SKM-1 treated with dmso at 0.1 percent for 144 hours (cell line): ENCODE results near the gene GAGE10.
"Not testable (repeated sequence)": the region's sequence is repeated elsewhere in the genome, so short reads cannot be mapped to it uniquely, and the experiment has no call there.

Experiments
- DNase-seq: peaks from one replicate; lab custom pipeline; 2025; ENCODE audit not compliant: unreplicated experiment; lab: John Stamatoyannopoulos, UW

GAGE10 gene

DNA sequence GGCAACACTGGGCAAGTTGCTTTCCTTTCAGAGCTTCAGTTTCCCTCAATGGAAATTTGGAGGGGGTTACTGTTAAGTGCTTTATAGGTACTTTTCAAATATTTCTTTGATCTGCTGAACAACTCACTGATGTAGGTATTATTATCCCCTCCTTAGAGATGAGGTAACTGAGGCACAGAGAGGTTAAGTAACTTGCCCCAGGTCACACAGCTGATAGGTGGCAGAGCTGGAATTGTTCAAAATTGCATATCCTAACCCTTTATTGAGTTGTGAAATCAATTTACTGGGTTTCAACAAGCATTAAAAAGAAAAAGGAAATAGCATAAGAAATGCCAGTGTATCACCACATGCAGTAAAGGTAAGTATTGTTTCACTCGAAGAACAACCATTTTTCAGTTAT is 27.2 kb upstream of the GAGE10 start:
- DNase-seq = no peak

DNA sequence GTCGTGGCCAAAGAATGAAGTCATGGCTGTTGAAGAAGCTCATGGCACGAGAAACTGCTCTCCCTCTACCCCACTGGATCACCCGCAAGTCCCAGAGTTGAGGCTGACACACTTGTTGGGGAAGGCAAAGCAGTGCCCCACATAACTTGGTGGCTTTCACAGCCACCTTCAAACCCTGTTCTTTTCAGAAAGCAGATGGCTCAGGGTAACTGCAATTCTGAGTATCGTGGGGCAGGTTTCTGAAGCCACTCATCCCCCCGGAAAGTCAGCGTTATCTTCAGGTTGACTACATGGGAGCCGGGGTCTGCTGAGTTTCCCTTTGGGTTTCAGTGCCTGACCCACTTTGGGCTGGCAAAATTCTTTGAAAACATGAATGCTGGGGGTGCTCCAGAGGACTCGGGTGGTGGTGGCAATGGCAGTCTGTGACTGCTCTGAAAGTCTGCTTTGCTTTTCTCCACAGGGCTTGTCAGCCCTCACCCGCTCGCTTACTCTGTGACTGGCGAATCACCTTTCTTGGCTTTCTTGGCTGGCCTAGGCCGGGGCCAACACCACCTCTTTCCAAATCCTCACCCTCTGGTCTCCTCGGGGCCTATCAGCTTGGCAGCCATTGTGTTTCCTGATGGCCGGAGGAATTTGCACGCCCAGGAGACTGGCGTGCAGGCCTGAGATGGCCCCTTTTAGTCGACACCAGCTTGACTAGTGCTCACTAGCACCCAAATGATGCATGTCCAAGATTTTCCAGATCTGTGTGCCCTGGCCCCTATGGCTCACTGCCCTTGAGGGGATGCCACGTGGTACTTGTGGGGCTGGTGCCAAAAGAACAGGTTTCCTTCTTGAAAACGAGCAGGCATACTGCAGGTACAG is 26.5 kb upstream of the GAGE10 start:
- no peak for DNase-seq

DNA sequence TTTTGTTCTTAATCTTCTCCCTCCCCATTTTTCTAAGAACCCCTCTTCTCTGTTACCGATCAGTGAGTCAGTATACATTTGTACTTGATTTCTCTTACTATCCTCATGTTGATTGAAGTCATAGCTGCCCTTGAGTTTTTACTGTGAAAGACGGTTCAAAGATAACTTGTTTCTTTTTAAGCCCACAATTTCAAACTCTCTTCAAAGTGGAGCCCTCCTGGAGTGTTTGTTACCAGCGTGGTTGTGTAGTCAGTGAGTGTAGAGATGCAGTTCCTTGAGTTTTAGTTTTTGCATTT is 26.0 kb upstream of the GAGE10 start:
- no peak for DNase-seq

DNA sequence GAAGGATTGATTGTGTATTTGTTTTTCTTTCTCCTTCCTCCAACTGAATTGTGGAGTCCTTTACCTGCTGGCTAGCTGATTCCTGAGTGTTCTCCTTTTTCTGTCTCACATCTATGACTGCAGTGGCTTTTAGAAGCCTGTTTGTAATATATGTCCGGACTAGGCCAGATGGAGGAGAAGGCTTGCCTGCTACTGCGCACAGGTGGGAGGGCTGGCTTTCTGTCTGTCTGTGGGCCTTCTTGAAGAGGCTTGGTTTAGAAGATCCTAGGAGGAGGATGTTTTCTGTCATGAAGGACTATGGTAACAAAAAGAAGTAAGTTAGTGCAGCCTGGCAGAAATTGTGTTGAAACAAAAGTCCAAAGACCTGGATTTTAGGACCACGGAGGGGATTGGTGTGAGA is 25.4 kb upstream of the GAGE10 start:
- no peak for DNase-seq

DNA sequence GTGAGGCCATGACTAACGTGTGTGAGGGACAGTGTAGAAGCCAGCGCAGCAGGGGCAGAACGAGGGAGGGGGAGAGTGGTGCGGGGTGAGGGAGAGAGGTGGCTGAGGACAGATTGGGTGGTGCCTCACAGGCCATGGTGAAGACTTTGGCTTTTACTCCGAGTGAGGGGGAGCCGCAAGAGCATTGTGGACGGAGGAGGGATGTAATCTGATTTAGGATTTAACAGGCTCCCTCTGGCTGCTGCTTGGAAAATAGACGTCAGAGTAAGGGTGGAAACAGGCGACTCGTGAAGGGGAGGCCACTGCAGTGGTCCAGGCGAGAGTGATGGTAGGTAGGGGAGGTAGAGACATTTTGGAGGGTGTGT is 20.8 kb upstream of the GAGE10 start:
- no peak for DNase-seq

DNA sequence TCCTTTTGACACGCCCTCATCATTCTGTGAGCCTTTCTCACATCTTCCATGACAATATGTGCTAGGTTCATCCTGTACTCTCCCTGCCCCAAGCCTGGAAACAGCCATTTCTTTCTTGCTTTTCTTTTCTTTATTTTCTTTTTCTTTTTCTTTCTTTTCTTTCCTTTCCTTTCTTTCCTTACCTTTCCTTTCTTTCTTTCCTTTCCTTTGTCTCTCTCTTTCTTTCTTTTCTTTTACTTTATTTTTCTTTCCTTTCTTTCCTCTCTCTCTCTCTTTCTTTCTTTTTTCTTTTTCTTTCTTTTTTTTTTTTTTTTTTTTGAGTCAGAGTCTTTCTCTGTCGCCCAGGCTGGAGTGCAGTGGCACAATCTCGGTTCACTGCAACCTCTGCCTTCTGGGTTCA is 19.2 kb upstream of the GAGE10 start:
- no peak for DNase-seq

DNA sequence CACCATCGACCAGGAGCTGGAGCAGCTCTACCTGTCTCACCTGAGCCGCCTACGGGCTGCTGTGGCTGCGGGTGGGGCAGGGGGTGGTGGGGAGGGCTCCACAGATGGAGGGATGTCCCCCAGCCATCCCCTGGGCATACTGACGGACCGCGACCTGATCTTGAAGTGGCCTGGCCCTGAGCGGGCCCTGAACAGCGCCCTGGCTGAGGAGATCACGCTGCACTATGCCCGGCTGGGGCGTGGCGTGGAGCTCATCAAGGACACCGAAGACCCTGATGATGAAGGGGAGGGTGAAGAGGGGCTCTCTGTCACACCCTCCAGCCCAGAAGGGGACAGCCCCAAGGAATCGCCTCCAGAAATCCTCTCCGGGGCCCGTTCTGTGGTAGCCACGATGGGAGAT is 17.3 kb upstream of the GAGE10 start:
- no peak for DNase-seq

DNA sequence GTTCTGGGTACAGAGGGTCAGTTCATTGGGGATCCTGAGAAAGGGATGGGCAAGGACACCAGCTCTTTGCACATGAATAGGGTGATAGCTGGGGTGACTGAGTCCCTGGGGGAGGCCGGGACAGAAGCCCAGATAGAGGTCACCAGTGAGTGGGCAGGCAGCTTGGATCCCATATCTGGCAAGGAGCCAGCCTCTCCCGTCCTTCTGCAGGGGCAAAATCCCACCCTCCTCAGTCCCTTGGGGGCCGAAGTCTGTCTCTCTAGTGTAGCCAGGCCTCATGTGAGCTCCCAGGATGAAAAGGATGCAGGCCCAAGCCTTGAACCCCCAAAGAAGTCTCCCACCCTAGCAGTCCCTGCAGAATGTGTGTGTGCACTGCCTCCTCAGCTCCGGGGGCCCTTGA is 16.9 kb upstream of the GAGE10 start:
- no peak for DNase-seq

DNA sequence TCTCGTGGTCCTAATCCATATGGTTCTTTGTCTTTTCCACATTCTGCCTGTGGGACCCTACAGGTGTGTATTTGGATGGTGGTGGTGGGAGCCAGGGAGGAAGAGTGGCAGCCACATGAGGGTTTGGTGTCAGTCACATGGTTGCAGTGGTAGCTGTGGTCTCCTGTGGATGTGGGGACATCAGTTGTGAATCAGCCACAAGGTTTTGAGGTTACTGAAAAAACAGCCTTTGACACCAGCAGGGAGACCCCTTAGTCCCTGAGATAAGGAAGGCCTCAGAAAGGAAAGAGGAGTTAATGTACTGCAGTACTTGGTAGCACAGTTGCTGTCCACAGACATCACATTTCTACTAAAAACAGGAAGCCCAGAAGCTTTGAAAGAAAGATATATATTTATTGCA is 15.8 kb upstream of the GAGE10 start:
- DNase-seq = no peak

DNA sequence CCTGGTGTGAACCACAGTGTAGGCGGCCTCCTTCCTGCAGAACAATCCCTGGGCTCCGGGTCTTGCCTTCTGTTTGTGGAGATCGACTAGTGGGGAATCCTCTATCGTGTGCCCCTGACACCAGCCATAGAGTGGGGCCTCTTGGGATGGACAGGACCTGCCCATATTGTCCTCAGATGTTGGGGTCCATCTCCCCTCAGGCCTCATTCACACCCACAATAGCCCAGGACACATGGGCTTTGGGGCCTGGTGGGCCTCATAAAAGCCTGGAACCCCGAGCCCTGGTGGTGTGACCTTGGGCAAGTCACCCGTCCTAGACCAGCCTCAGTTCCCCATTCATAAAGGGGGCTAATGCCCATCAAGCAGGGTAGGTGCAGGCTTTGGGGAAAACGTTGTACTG is 13.2 kb upstream of the GAGE10 start:
- no peak for DNase-seq

DNA sequence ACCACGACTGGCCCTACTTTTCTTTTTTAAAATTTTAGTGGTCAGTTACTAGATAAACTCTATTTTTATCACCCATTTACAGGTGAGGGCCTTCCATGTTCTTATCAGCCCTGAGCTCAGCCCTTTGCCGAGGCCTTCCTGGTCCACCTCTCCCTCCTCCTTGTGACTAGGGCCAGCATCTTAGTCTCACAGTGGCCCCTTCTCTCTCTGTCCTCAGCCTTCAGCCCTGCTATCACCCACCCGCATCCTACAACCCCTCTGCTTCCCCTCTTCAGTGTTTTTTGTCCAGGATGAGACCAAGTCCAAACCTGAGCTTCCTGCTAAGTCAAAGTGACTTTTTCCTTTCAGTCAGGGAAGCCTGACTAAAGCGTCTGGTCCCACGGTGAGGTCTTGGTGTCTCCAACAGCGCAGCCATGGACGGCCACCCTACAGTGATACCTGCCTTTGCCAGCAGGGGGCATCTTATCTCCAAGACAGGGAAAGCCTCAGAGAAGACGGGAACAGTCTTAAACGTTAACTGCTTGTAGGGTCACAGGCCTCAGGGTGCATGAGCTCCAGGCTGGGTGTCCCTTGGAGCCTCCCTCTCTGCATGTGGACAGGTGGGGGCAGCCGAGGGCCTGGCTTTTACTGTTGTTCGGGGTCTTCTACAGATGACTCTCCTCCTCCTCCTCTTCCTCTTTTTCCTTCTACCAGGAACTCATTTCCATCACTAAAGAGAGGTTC is 11.7 kb upstream of the GAGE10 start:
- DNase-seq = peak; percentile 32

DNA sequence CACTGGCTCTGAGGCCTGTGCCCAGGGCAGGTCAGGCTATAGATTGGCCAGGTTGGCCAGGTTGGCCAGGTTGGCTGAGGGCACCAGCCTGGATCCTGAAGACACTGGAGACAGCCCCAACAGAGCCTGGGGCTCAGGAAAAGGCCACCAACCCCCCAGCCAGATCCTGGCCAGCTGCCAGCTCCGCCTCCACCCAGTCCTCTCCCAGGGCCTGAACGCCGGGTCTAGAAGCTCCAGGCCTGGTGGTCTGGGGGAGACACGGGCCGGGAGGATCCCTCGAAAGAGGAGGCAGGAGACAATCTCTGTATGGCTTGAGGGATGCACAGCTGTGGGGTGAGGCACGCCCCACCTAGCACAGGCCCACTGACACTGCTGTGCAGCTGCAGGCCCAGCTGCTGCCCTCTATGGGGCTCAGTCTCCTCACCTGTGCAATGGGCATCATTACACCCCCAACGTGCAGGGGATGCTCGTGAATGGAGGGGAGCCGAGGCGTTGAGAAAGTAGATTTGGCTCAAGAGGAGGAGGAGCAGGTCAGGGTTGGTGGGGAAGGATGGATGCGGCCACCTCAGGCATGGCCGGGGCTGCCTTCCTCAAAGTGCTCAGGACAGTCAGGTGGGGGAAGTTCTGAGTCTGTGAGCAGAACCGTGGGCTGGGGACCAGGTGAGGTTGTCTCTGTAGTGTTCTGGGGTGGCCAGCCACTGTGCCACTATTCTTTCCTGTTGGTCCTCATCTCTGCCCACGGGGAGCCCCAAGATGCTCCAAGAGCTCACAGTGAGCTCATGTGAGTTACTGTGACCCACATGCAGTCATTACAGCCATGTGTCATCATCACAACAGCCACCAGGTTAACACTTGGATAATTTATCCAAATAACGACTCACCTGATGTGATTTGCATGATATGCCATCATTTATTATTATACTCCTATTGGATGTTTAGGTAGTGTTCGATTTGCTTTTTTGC is 10.8 kb upstream of the GAGE10 start:
- no peak for DNase-seq

DNA sequence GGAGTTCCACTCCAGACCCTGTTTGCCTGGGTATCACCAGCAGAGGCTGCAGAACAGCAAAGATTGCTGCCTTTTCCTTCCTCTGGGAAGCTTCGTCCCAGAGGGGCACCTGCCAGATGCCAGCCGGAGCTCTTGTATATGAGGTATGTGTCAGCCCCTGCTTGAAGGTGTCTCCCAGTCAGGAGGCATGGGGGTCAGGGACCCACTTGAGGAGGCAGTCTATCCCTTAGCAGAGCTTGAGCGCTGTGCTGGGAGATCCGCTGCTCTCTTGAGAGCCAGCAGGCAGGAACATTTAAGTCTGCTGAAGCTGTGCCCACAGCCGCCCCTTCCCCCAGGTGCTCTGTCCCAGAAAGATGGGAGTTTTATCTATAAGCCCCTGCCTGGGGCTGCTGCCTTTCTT is 4.2 kb upstream of the GAGE10 start:
- not testable (repeated sequence) for DNase-seq

DNA sequence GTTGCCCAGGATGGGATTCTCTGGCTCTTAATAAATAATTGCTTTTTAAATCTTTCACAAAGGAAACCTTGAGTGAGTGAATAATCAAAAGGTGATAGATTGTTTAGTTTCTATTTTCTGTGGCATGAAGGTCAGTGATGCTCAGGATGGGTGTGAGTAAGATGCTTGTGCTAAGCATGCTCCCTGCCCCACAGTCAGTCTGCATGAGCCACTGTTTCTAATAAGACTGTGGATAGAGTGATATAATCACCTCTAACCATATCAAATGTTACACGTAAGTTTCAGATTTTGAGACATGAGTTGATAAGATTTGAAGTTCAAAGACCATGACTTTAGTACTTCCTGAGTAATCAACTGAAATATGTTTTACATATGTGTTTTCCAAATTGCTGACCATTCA is 2.7 kb upstream of the GAGE10 start:
- DNase-seq = no peak

DNA sequence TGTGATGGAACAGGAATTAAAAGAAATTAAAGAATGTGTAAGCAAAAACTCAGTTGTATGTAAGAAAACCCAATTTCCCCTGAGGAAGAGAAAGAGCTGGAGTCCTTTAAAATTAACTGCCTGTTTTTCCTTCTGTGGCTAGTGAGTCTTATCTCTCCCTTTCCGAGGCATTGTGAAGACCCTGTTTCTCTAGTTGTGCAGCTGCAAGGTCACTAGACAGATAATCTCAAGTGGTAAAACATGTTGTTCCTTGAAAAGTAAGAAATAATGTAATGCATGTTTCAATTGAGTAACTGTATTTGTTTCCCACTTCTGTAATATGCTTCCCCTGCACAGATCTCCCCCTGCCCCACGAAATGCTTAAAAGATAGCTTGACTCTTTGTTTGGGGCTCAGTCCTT is 4.3 kb downstream of the GAGE10 start:
- DNase-seq = not testable (repeated sequence)

DNA sequence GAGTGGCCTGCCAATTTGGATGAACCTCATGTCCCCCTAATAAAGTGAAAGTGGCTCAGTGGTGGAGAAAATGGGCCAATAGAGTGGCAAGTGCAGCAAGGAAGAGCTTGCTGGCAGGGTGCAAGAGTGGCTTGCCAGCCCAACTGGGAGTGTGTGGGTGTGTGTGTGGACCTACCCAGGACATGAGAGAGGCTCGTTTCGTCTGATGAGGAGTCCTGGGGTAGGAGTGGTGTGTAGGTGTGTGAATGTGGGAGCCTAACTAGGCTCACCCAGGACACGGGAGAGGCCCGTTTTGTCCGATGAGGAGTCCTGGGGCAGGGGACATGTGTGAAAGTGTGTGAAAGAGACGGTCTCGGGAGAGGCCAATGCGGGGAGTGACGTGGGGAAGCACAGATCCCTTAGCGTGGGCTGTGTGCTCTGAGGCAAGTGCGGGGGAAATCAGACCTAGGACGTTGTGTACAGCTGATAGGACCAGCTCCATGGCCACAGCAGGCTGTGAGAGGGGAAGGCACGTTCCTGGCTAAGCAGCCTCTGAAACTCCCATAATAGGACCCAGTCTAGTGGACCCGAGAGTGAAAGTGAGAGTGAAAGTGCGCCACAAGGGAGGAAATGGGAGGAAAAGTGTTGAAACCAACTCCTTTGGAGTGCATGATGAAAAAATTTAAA is 5.3 kb downstream of the GAGE10 start:
- no peak for DNase-seq

DNA sequence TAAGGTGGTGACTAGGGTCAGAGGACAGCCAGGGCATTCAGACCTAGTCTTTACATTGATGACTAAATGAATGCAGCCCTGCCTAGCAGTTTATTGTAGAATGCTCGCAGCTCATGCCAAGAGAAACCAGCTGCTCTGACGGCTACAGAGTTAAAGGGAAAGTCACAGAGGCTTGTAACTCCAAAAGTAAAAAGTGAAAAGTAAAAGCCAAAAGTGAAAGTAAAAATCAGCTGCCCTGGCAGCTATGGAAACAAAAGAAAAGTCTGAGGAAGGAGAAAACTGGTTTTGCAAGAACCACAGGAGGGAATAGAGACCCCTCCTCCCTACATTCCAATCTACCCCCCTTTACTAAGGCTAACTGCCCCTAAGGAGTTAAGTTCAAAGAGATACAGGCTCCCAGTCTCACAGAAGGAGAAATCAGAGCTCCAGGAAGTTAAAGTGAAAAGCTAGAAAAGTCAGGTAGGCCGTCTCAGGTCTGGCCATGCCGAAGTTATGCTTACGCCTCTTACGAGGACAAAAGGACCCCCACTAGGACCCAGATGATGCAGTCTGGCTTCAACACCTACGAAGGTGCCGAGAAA is 6.0 kb downstream of the GAGE10 start:
- no peak for DNase-seq

DNA sequence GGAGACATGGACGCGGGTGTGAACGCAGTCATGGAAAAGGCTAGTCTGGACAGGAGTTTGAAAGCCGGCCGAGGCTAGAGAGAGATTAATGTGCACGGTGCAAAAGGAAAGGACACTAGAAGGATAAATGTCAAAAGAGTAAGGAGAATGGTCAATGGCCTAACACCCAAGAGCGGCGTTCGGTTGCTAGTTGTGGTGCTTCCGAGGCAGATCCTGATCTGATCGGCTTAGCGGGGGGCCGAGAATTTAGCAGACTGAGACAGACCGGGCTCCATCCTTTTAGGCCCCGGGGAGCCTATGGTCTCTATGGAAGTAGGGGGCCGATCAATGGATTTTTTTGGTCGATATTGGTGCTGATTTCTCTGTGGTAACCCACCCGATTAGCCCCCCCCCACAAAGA is 6.9 kb downstream of the GAGE10 start:
- no peak for DNase-seq

DNA sequence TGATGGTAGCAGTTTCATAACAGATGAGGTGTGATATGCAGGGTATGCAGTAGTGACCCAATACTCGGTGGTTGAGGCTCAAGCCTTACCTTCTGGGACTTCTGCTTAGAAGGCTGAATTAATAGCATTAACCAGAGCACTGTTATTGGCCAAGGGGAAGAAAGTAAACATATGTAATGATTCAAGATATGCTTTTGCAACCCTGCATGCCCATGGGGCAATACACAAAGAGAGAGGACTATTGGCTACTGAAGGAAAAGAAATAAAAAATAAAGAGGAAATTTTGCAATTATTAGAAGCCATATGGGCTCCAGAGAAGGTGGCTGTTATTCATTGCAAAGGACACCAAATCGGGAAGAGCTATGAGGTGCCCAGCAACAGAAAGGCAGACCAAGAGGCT is 8.7 kb downstream of the GAGE10 start:
- no peak for DNase-seq

DNA sequence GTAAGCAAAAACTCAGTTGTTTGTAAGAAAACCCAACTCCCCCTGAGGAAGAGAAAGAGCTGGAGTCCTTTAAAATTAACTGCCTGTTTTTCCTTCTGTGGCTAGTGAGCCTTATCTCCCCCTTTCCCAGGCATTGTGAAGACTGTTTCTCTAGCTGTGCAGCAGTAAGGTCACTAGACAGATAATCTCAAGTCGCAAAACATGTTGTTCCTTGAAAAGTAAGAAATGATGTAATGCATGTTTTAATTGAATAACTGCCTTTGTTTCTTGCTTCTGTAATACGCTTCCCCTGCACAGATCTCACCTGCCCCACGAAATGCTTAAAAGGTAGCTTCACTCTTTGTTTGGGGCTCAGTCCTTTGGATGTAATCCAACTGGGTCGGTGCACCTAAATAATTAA is 12.6 kb downstream of the GAGE10 start:
- DNase-seq = no peak

DNA sequence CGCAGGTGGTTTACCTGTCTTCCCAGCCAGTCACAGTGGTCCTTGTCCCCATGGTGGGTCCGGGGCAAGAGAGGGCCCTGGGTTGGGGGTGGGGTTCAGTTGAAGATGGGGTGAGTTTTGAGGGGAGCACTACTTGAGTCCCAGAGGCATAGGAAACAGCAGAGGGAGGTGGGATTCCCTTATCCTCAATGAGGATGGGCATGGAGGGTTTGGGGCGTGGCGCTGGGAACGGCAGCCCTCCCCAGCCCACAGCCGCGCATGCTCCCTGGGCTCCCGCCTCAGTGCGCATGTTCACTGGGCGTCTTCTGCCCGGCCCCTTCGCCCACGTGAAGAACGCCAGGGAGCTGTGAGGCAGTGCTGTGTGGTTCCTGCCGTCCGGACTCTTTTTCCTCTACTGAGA is 18.3 kb downstream of the GAGE10 start, which contains the start of gene GAGE12J:
Gene GAGE12J (plus strand): TSS at position 301 of the 400 bp plus-strand sequence. CDS start 1,157 bp downstream, outside the sequence.
- DNase-seq = not testable (repeated sequence)
